GM23338 (cell line): ENCODE measurements around the gene GRM8. TPM values are rescaled to one million over a fixed set of nuclear protein-coding genes. Genes with fewer than 3 reads are reported as not detected.
"Not testable (repeated sequence)": the region's sequence is repeated elsewhere in the genome, so short reads cannot be mapped to it uniquely, and the experiment has no call there.

Experiments
- ATAC-seq: fragments of 200-7000 bp; cut with Tn5 transposase; 3 replicates; pipeline ENCODE4 v1.9.1; 2020
- DNase-seq: peaks from one replicate; pipeline ENCODE4 v3.0.0-alpha.2; 2015; ENCODE audit warnings: low spot score
- H2AFZ ChIP-seq: fragments of 200-600 bp; sonication (generic); 2 replicates; pipeline ENCODE4 v1.8.0; 2016; ENCODE audit warnings: antibody characterized with exemption, mild to moderate bottlenecking, moderate library complexity
- H3F3A ChIP-seq: fragments of 200-600 bp; sonication (generic); replicated peaks from 2 replicates; pipeline ENCODE4 v1.8.0; 2017; ENCODE audit warnings: antibody characterized with exemption, mixed run types, low read depth
- H3K27ac ChIP-seq: fragments of 200-600 bp; sonication (generic); 2 replicates; pipeline ENCODE4 v1.6.1; 2016; ENCODE audit warnings: low read depth
- H3K27me3 ChIP-seq: fragments of 200-600 bp; sonication (generic); 2 replicates; pipeline ENCODE4 v1.8.0; 2016; ENCODE audit warnings: mild to moderate bottlenecking, mixed run types, moderate library complexity; ENCODE audit not compliant: insufficient read depth
- H3K36me3 ChIP-seq: fragments of 200-600 bp; sonication (generic); 2 replicates; pipeline ENCODE4 v1.8.0; 2016; ENCODE audit warnings: mild to moderate bottlenecking; ENCODE audit not compliant: insufficient read depth
- H3K4me1 ChIP-seq: fragments of 200-600 bp; sonication (generic); 2 replicates; pipeline ENCODE4 v1.8.0; 2016; ENCODE audit warnings: mild to moderate bottlenecking, moderate library complexity; ENCODE audit not compliant: insufficient read depth
- H3K4me2 ChIP-seq: fragments of 200-600 bp; sonication (generic); 2 replicates; pipeline ENCODE4 v1.7.1; 2017; ENCODE audit warnings: mixed run types
- H3K4me3 ChIP-seq: fragments of 200-600 bp; sonication (generic); 2 replicates; pipeline ENCODE4 v1.6.1; 2016; ENCODE audit warnings: mixed run types
- H3K79me2 ChIP-seq: fragments of 200-600 bp; sonication (generic); replicated peaks from 2 replicates; pipeline ENCODE4 v1.8.0; 2017; ENCODE audit warnings: mild to moderate bottlenecking; ENCODE audit not compliant: insufficient read depth
- H3K9me2 ChIP-seq: fragments of 200-600 bp; sonication (generic); 2 replicates; pipeline ENCODE4 v1.8.0; 2017; ENCODE audit not compliant: insufficient read depth
- H4K20me1 ChIP-seq: fragments of 200-600 bp; sonication (generic); replicated peaks from 2 replicates; pipeline ENCODE4 v1.8.0; 2017; ENCODE audit warnings: mild to moderate bottlenecking; ENCODE audit not compliant: insufficient read depth
- H3K27ac Mint-ChIP-seq: 2 replicates; pipeline ENCODE4 v1.8.0; 2020; ENCODE audit warnings: inconsistent platforms, mild to moderate bottlenecking, moderate library complexity, mixed read lengths
- H3K27me3 Mint-ChIP-seq: 3 replicates; pipeline ENCODE4 v1.8.0; 2022; ENCODE audit warnings: low read depth, mild to moderate bottlenecking, moderate library complexity, mixed read lengths, inconsistent platforms; ENCODE audit not compliant: insufficient read depth, poor library complexity
- H3K36me3 Mint-ChIP-seq: 3 replicates; pipeline ENCODE4 v1.8.0; 2021; ENCODE audit warnings: low read depth, mild to moderate bottlenecking, inconsistent platforms, moderate library complexity, mixed read lengths
- H3K4me1 Mint-ChIP-seq: 3 replicates; pipeline ENCODE4 v1.8.0; 2020; ENCODE audit warnings: mild to moderate bottlenecking, inconsistent platforms, mixed read lengths
- H3K4me3 Mint-ChIP-seq: 3 replicates; pipeline ENCODE4 v1.8.0; 2021; ENCODE audit warnings: moderate library complexity, mild to moderate bottlenecking, inconsistent platforms, mixed read lengths
- H3K9me3 Mint-ChIP-seq: 3 replicates; pipeline ENCODE4 v1.8.0; 2020; ENCODE audit warnings: moderate library complexity, mild to moderate bottlenecking, inconsistent platforms, mixed read lengths
- CTCF ChIP-seq, 2 experiments: fragments of 200-600 bp in 1 of 2; sonication (generic) in 1 of 2; conservative IDR thresholded peaks; 2 replicates each; pipeline versions ENCODE4 v1.5.1 to v1.6.1; 2016 to 2017; ENCODE audit warnings: antibody characterized with exemption in 2 of 2, low read depth in 2 of 2, mild to moderate bottlenecking in 2 of 2, moderate library complexity in 1 of 2
- ETS1 ChIP-seq: IDR thresholded peaks from 2 replicates; pipeline ENCODE4 v1.6.1; 2016; ENCODE audit warnings: antibody characterized with exemption
- EZH2 ChIP-seq: fragments of 200-600 bp; sonication (generic); IDR thresholded peaks from one replicate; pipeline ENCODE4 v1.8.0; 2017; ENCODE audit warnings: antibody characterized with exemption, mild to moderate bottlenecking, low read depth; ENCODE audit not compliant: unreplicated experiment
- JUNB ChIP-seq: IDR thresholded peaks from one replicate; pipeline ENCODE4 v1.6.1; 2016; ENCODE audit warnings: antibody characterized with exemption; ENCODE audit not compliant: unreplicated experiment
- POLR2AphosphoS5 ChIP-seq: IDR thresholded peaks from 2 replicates; pipeline ENCODE4 v1.6.1; 2016; ENCODE audit warnings: antibody characterized with exemption, low read depth
- REST ChIP-seq: IDR thresholded peaks from one replicate; pipeline ENCODE4 v1.6.1; 2018; ENCODE audit warnings: antibody characterized with exemption; ENCODE audit not compliant: unreplicated experiment
- STAT1 ChIP-seq: IDR thresholded peaks from one replicate; pipeline ENCODE4 v1.6.1; 2016; ENCODE audit warnings: antibody characterized with exemption; ENCODE audit not compliant: unreplicated experiment
- ZNF114 ChIP-seq: fragments of 250-450 bp; sonication (Bioruptor Pico); IDR thresholded peaks from 2 replicates; pipeline ENCODE4 v1.5.0; 2020; ENCODE audit warnings: mild to moderate bottlenecking, moderate library complexity
- ZNF331 ChIP-seq: fragments of 250-450 bp; sonication (Bioruptor Pico); IDR thresholded peaks from 2 replicates; pipeline ENCODE4 v1.5.0; 2020; ENCODE audit warnings: low read depth, mild to moderate bottlenecking, moderate library complexity
- ZNF462 ChIP-seq: fragments of 250-450 bp; sonication (Bioruptor Pico); IDR thresholded peaks from 2 replicates; pipeline ENCODE4 v1.5.0; 2020; ENCODE audit warnings: mild to moderate bottlenecking, moderate library complexity
- polyA plus RNA-seq: library from polyadenylated mRNA; unstranded; fragments of >200 nt; fragmentation: Nextera tagmentation; extraction: Ambion mirVana; gene quantifications from 2 replicates; pipeline ENCODE4 v1.2.1, GENCODE V29; 2016
- total RNA-seq: library from RNA; depleted of rRNA; stranded (reverse); fragments of >200 nt; shearing (Covaris generic); gene quantifications from 2 replicates; pipeline ENCODE4 v1.2.3, GENCODE V29; 2014

GRM8 gene
- total and polyA plus RNA-seq, 2 experiments from 2014 or later: 1.9 to 6.6 TPM

GRCh38 chr7:126924477-126924876, 328.3 kb downstream of the GRM8 start:
- no peak overlapping the region for H3K4me3 ChIP-seq
- Mint-ChIP-seq H3K4me1 (peaks cover 4% of the 10 kb centered on the region; the same call in 2 of the 3 replicates), H3K27me3 (peaks cover 2% of the 10 kb centered on the region), H3K27ac (no peak overlapping the region), H3K9me3 (no peaks in the 10 kb centered on the region), H3K4me3 (no peak overlapping the region), H3K36me3 (no peaks in the 10 kb centered on the region)
- H3K36me3 ChIP-seq: no peaks in the 10 kb centered on the region
- H3F3A ChIP-seq: no peaks in the 10 kb centered on the region
- H3K4me1 ChIP-seq: no peaks in the 10 kb centered on the region
- DNase-seq (no peak), ATAC-seq (no peak)
- no peaks in the 10 kb centered on the region for H4K20me1 ChIP-seq
- no peak overlapping the region for H2AFZ ChIP-seq
- H3K4me2 ChIP-seq: no peak overlapping the region
- H3K27me3 ChIP-seq: no peaks in the 10 kb centered on the region
- H3K79me2 ChIP-seq: no peaks in the 10 kb centered on the region
- TF ChIP-seq ZNF114 (CRISPR knock-in tag) (no peak), CTCF (conservative IDR thresholded peaks at IDR 0.05; ENCODE audit: low read depth in 2 of 2) (no peak), ETS1 (no peak), POLR2AphosphoS5 (no peak), STAT1 (no peak), ZNF331 (no peak), ZNF462 (CRISPR knock-in tag) (no peak), JUNB (no peak), EZH2 (no peak), REST (no peak)
- no peaks in the 10 kb centered on the region for H3K9me2 ChIP-seq
- no peak overlapping the region for H3K27ac ChIP-seq

- not testable (repeated sequence) for H3K9me2 ChIP-seq, DNase-seq, H3K4me1 ChIP-seq
Observed at GRCh38 chr7:126911627-126912026, 341.1 kb downstream of the GRM8 start.

More at GRCh38 chr7:126911627-126912026, 341.1 kb downstream of the GRM8 start:
- not testable (repeated sequence) for H2AFZ ChIP-seq, H3F3A ChIP-seq, ATAC-seq, H3K27ac Mint-ChIP-seq, H3K36me3 Mint-ChIP-seq, H3K27me3 Mint-ChIP-seq, H3K4me1 Mint-ChIP-seq, H3K9me3 Mint-ChIP-seq, H3K27me3 ChIP-seq, H3K27ac ChIP-seq, H4K20me1 ChIP-seq, H3K4me2 ChIP-seq, H3K4me3 Mint-ChIP-seq, H3K4me3 ChIP-seq, H3K36me3 ChIP-seq, H3K79me2 ChIP-seq
